Measurements from ENCODE around the gene IGSF6. TPM values are rescaled to one million over a fixed set of nuclear protein-coding genes. Genes with fewer than 3 reads are reported as not detected.

Gene IGSF6
- total and polyA plus RNA-seq, 2 of the 13 experiments (the other 11 are each of a cell fraction or from before 2014, with no cell fraction given): not detected

- TF ChIP-seq ZBTB25 (CRISPR knock-in tag; IDR thresholded peaks at IDR 0.05) (0 out of 2 replicates have a peak, but pooled peaks have one; percentile 48), CC2D1A (CRISPR knock-in tag; IDR thresholded peaks at IDR 0.05) (no peak), KLF15 (CRISPR knock-in tag; IDR thresholded peaks at IDR 0.05; ENCODE audit: borderline replicate concordance) (no peak), SKI (IDR thresholded peaks at IDR 0.05; ENCODE audit: partially characterized antibody) (no peak), FOXO4 (CRISPR knock-in tag; conservative IDR thresholded peaks at IDR 0.05) (peak; percentile 89; the same call in 1 of the 2 replicates), ZHX2 (IDR thresholded peaks at IDR 0.05; ENCODE audit: low read depth) (no peak), ZHX2 (CRISPR knock-in tag; IDR thresholded peaks at IDR 0.05; ENCODE audit: borderline replicate concordance) (no peak), ZBTB39 (CRISPR knock-in tag; IDR thresholded peaks at IDR 0.05) (no peak)
- TF ChIP-seq, protein P1, sequence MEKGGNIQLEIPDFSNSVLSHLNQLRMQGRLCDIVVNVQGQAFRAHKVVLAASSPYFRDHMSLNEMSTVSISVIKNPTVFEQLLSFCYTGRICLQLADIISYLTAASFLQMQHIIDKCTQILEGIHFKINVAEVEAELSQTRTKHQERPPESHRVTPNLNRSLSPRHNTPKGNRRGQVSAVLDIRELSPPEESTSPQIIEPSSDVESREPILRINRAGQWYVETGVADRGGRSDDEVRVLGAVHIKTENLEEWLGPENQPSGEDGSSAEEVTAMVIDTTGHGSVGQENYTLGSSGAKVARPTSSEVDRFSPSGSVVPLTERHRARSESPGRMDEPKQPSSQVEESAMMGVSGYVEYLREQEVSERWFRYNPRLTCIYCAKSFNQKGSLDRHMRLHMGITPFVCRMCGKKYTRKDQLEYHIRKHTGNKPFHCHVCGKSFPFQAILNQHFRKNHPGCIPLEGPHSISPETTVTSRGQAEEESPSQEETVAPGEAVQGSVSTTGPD (CRISPR knock-in tag; IDR thresholded peaks at IDR 0.05): no peak
- TF ChIP-seq, protein P2, sequence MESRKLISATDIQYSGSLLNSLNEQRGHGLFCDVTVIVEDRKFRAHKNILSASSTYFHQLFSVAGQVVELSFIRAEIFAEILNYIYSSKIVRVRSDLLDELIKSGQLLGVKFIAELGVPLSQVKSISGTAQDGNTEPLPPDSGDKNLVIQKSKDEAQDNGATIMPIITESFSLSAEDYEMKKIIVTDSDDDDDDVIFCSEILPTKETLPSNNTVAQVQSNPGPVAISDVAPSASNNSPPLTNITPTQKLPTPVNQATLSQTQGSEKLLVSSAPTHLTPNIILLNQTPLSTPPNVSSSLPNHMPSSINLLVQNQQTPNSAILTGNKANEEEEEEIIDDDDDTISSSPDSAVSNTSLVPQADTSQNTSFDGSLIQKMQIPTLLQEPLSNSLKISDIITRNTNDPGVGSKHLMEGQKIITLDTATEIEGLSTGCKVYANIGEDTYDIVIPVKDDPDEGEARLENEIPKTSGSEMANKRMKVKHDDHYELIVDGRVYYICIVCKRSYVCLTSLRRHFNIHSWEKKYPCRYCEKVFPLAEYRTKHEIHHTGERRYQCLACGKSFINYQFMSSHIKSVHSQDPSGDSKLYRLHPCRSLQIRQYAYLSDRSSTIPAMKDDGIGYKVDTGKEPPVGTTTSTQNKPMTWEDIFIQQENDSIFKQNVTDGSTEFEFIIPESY (CRISPR knock-in tag; IDR thresholded peaks at IDR 0.05): no peak
Observed at GRCh38 chr16:21600031-21600773, 52.2 kb downstream of the IGSF6 start (continued).
